ENCODE measurements around the gene GPD1L.
"Not testable (repeated sequence)": the region's sequence is repeated elsewhere in the genome, so short reads cannot be mapped to it uniquely, and the experiment has no call there.

GPD1L gene

DNA sequence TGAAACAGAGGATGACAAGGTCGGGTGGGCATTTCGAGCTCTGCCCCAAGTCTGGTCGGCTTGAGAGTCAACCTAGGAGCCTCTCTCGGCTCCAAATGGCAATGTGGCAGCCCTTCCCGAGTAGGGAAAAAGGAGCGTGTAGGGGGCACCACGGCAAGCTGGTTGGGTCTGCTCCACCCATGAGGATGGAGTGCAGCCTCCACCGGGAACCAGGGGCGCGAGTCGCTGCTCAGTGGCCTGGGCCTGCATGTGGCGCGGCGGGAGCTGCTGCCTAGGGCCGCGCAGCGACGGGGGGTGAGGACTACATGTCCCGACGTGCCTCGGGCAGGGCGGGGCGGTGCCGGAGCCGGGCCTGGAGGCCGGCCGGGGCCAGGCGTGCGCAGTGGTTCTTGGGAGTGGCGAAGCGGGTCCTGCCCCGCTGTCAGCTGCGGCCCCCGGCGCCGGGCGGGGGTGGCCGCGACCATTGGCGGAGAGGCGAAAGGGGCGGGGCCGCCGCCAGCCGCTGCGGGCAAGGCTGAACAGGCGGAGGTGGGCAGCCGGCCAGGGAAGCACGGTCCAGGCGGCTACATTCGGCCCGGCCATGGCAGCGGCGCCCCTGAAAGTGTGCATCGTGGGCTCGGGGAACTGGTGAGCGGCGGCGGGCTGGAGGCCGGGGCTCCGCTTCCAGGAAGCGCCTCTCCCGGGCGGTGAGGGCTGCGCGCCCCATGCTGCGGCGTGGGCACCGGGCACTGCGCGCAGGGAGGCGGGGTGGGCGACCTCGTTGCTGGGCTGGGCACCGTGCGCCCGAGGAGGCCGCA is at the start of gene GPD1L:
TSS of gene GPD1L (plus strand) at position 489 of the 797 bp plus-strand sequence. CDS start at position 581, 92 bp downstream.
- peak; percentile 94 for DNase-seq (ENCODE audit: low spot score)

DNA sequence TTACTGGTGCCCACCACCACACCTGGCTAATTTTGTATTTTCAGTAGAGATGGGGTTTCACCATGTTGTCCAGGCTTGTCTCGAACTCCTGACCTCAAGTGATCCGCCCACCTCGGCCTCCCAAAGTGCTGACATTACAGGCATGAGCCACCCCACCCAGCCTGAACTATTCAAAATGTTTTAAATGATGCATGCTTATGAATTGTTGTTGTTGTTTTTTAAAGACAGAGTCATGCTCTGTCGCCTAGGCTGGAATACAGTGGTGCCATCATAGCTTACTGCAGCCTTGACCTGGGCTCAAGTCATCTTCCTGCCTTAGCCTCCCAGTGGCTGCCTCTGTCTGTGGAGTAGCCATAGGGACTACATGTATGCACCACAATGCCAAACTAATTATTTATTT is 48.0 kb upstream of the GPD1L start:
- DNase-seq (ENCODE audit: low spot score), result not testable (repeated sequence)

DNA sequence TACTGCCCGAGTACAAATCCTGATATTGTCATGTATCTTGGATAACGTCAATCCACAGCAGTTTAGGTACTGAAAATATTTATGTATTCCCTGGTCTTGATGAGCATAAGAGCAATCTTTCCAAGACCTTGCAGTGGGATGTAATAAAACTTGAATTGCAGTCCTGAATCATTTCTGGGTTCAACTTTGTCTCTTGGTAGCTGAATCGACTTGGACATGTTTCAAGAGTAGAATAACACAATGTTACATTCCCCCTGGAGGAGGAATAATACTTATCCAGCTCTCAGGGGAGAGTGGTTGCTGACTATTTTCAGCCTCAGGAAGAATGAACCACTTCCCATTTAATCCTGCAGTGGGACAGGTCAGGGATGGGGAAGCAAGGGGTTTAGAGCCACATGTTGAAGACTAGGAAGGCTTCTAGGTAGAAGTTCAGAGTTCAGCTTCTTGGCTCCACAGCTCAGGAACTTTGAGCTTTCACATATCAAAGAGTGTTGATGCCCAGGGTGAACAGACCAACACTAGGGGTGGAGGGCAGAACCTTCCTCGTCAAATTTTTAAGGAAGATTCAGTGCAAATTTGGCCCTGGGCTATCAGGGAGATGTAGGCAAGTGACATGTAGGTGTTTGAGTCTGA is 43.4 kb upstream of the GPD1L start:
- DNase-seq (ENCODE audit: low spot score), result no peak

DNA sequence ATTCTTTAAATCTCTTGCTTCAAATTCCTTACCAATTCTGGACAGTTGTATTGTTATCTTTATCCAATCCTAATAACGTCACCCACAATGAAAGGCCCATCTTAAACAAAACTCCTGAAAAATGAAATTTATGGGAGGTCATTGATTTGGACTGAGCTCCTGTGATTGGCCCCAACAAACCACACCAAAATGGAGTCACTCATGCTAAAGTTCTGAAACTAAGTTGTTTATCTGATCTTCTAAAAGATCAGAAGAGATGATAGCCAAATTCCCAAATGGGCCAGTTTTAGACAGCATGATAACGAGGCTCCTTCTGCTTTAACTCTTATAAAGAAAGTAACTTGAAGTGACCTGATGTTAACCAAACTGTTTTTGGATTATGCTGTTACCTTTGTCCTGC is 39.7 kb upstream of the GPD1L start:
- no peak for DNase-seq (ENCODE audit: low spot score)

DNA sequence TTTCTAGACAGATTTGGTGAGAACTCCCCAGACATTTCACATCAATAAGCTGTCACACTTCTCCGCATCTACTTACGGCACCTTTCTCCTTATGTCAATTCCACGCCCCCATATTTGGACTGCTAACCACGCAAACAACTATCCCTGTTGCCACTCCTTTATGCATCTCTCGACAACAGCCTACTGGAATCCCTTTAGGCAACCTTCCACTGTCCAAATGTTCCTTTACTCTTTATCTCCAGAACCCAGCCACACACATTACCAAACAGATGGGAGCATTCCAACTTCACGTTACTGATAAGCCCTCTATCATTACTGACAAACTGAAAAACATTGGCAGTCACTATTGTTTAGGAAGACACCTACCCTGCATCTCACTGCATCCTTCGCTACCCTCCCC is 32.2 kb upstream of the GPD1L start:
- DNase-seq (ENCODE audit: low spot score), result not testable (repeated sequence)

DNA sequence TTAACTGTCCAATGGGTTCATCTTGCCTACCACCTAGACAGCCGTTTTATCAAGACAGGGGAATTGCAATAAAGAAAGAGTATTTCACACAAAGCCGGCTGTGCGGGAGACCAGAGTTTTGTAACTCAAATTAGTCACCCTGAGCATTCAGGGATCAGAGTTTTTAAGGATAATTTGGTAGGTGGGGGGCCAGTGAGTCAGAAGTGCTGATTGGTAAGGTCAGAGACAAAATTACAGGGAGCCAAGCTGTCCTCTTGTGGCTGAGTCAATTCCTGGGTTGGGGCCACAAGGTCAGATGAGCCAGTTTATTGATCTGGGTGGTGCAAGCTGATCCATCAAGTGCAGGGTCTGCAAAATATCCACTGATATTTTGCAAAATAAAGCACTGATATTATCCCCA is 29.9 kb upstream of the GPD1L start:
- no peak for DNase-seq (ENCODE audit: low spot score)

DNA sequence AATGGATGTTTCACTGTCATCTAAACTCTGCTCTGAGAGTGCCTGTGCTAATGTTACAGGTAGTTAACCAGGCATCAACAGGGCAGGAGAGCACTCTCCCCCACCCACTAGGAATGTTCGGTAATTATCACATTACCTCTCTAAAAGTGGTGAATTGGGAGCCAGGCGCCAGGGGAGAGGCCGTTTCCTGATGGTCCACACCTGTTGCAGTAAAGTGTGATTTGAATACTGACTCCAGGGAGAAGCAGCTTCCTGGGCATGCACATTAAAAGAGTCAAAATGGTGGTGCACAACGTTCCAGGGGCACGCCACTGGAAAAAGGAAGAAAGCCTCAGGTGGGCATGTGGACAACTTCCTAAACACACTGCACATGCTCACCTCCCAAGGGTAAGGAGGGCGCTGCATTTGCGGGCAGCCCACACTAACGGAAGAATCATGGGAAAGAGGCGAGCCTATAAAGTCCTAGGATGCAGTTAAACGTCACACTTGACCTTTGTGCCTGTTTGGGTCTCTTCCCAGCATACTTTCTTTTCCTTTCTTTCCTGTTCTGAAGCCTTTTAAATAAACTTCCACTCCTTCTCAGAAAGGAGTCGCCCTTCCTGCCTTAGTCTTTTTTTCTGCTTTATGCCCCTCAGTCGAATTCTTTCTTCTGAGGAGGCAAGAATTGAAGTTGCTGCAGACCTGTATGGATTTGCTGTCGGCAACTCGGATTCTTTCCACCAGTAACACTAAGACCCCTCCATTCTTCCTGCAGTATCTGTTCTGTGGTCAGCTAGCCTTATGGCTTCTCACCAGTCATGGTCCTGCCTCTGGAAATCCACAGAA is 28.9 kb upstream of the GPD1L start:
- no peak for DNase-seq (ENCODE audit: low spot score)

DNA sequence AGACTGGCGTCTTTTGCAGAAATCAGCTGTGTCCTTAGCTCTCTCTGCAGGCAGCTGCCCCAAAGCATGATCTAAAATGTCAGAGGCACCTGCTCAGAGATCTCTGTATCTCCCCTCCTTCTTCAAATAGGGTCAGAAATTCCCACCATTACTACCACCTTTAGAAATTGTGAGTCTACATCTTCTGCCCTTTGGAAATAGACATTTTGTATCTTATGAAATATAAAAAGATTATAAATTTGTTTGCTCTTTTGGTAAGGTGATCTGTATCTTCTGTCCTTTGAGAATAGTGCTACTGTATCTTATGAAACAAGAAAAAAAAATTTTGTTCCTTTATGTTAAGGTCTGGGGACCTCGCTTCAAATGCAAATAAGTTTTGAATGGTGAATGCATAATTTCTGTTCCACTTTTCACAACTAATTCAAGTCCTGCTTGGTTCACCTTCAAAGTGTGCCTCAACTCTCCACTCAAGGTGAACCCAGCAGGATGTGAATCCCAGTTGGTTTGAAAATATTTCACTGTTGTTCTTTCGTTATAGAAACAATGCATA is 28.3 kb upstream of the GPD1L start:
- DNase-seq (ENCODE audit: low spot score), result peak; percentile 45

DNA sequence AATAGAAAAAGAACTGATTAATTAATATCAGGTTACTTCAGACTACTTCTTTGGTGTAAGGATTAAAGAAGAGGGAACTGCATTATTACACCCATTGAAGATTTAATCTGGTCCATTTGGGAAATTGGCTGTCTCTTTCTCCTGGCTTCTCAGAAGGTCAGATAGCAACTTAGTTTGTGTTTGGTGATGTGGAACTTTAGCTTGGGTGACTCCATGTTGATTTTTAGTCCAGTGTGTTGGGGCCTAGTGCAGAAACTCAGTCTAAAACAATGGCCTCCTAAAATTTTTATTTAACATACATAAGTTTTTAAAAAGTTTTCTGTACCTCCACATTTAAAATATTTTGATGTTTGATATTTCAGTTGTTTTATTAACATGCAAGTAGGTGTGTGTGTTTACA is 27.6 kb upstream of the GPD1L start:
- no peak for DNase-seq (ENCODE audit: low spot score)

DNA sequence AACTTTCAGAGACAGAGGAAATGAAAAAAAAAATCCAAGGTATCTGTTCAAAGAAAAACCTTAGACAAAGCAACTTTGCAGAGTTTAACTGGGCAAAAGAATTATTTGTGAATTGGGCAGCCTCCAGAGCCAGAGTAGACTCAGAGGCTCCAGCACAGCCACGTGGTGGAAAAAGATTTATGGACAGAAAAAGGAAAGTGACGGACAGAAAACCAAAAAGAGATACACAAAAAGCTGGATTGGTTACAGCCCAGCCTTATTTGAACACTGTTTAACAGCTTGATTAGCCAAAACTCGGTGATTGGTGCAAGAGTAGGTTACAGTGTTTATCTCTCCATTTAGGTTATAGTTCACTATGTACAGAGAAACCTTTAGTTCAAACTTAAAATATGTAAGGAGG is 23.7 kb upstream of the GPD1L start:
- no peak for DNase-seq (ENCODE audit: low spot score)

DNA sequence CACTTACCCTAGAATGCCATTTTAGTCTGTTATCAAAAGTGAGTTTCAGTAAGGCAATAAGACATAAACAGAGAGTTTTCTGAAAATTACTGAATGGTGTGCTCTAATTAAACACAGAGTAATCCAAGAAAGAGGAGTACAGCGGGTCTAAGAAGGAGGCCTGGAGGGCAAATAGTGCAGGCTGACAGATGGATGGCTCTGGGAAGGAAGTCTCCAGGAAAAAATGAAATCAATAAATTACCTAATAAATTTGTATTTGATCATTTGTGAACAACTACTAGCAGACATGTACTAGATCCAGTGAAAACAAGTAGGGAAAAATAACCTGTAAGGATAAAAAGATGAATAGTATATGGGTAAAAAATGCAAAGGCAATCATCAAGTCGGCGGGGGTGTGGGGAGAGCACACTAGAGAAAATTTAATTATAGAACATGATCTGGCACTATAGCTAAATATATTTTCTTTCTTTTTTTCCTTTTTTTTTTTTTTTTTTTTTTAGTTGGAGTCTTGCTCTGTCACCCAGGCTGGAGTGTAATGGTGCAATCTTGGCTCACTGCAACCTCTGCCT is 22.6 kb upstream of the GPD1L start:
- DNase-seq (ENCODE audit: low spot score), result no peak

DNA sequence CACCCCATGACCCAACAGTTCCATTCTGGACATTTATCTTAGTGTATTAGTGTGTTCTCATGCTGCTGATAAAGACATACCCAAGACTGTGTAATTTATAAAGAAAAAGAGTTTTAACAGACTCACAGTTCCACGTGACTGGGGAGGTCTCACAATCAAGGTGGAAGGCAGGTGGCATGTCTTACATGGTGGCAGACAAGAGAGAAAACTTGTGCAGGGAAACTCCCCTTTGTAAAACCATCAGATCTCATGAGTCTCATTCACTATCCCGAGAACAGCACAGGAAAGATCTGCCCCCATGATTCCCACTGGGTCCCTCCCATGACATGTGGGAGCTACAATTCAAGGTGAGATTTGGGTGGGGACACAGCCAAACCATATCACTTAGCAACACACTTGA is 21.6 kb upstream of the GPD1L start:
- DNase-seq (ENCODE audit: low spot score), result no peak

DNA sequence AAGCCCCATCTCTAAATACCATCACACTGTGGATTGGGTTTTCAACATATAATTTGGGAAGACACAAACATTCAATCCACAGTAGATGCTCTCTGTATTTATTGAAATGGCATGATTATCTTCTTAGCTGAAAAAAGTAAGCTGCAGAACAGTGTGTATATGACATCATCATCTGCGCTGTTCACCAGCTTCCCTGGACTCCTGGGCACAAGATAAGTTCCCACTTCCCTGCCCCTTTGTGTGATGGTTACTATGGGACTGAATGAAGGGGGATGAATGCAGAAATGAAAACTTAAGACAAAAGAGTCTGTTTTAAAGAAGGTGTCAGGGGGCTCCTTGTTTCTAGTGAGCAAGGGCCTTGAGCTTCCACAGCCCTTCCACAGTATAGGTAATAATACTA is 20.0 kb upstream of the GPD1L start:
- DNase-seq (ENCODE audit: low spot score), result no peak

DNA sequence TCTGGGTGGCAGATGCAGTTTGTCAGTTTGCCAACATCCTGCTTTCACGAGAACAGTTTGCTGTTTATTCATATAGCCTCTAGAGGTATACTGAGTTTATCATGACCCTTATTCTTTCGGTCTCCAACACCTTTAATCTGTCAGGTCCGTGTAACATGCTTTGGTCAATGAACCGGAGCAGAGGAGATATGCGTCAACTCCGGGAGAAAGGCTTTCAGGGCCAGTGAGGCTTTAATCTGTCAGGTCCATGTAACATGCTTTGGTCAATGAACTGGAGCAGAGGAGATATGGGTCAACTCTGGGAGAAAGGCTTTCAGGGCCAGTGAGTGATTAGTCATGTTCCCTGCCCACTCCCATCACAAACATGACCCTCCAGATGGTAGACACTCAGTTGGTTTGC is 16.9 kb upstream of the GPD1L start:
- no peak for DNase-seq (ENCODE audit: low spot score)

DNA sequence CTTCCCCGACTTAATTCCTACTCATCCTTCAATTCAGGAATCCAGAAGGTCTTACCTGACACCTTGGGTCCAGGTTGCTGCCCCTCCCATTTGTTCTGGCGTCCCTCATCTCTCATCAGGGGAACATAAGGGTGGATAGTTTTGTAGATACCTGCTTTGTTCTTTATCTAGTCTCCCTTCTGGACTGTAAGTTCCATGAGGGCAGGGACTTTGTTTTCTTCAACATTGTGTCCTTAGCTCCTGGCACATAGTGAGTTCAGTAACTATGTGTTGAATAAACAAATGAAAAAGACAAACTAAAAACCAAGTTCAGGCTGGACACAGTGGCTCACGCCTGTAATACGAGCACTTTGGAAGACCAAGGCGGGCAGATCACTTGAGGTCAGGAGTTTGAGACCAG is 13.2 kb upstream of the GPD1L start:
- no peak for DNase-seq (ENCODE audit: low spot score)

DNA sequence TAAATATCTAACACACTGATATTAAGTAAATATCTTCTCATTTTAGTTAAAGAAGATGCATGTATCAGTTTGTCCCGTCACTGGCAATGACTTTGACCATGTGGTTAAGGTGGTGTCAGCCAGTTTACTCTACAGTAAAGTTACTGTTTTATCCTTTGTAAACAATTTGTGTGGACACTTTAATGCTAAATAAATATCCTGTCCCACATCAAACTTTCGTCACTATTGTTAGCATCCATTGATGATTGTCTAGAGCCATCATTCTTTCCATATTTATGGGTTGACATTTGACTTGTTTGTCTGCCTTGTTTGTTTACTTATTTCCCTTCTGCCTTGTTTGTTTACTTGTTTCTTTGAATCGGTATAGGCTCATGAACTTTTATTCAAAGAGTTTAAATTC is 11.0 kb upstream of the GPD1L start:
- no peak for DNase-seq (ENCODE audit: low spot score)

DNA sequence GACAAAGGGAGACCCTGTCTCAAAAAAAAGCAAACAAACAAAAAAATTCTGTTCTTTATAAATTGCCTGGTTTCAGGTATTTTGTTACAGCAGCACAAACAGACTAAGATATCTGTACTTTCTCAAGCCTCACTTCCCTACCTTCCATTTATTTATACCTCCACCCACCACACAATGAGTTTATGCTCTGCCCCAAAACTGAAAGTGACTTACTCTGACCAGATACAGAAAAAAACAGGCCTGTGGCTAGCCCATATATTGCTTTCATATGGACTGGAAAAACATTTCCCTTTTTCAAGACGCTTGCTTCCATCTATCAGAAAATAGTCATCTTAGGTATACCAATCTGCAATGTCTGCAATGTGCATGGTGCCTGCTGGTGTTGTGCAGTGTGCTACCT is 8.7 kb upstream of the GPD1L start:
- DNase-seq (ENCODE audit: low spot score), result no peak

DNA sequence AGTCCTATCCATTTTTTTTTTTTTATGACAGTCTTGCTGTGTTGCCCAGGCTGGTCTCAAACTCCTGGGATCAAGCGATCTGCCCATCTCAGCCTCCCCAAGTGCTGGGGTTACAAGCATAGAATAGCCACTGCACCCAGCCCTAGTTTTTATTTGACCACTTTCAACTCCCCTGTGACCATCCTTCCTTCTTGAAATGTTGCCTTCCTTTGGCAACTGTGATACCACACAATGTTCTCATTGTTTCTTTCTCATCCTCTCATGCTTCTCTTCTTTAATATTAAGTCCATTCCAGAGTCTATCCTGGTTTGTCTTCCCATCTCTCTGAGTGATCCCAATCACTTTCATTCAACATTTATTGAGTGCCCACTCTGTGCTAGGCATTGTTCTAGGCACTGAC is 7.9 kb upstream of the GPD1L start:
- no peak for DNase-seq (ENCODE audit: low spot score)

DNA sequence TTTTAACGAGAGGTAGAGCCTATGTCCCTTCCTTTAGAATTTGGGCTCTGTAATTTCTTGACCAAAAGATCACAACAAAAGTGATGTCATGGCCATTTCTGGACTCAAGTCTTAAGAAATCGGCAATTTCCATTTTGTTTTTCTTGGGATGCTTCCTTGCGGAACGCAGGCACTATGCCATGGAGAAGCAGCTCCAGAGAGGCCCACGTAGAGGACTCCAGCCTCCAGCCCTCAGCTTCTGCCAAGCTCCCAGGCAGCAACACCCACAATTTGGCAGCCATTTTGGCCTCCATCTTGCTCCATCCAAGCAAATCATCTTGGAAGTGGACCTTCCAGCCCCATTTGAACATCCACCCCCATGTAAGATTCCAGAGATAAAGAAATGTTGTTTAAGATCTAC is 6.0 kb upstream of the GPD1L start:
- DNase-seq (ENCODE audit: low spot score), result no peak

DNA sequence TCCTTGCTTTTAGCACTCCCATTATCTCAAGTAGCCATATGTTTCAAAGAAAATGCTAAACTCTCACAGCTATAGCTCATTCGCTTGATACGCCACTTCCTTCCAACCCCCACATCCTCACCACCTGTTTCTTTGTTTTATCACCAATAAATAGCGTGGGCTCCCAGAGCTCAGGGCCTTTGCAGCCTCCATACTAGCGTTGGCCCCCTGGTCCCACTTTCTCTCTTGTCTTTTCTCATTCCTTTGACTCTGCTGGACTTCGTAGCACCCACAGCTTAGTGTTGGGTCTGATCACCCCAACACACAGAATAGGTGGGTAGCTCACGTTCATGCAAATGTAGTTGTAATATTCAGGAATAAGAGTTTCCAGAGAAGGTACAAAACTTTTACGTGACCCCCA is 4.1 kb upstream of the GPD1L start:
- no peak for DNase-seq (ENCODE audit: low spot score)

DNA sequence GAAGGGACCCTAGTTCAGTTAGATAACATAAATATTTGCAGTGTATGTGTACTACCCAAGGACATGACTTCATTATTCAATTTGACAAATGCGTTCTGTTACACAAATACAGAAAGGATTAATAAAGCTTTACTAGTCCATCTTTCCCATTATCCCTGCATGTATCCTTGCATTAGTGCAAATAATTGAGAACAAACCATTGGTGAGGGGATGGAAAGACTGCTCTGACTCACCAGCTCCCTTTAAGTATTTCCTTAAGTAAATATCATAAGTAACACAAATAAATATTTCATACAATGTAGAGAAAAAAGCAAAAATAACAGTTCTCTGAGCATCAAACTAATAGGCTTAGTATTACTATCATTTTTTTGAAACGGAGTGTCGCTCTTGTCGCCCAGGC is 1.9 kb upstream of the GPD1L start:
- DNase-seq (ENCODE audit: low spot score), result no peak

All from germinal center (tissue), 1 donor.